Measurements from ENCODE around the gene PDZRN4. TPM values are rescaled to one million over a fixed set of nuclear protein-coding genes. Genes with fewer than 3 reads are reported as not detected.
"Not testable (repeated sequence)": the region's sequence is repeated elsewhere in the genome, so short reads cannot be mapped to it uniquely, and the experiment has no call there.

The PDZRN4 gene
- not detected for total RNA-seq

- H3K4me3 Mint-ChIP-seq = no peak within 1 kb of the TSS
- no peak for ATAC-seq (ENCODE audit: low read depth)
- DNase-seq = no peak
- H3K36me3 Mint-ChIP-seq = peaks cover 1% of the 10 kb centered on the region
- POLR2A ChIA-PET = no interaction called here
- H3K4me1 Mint-ChIP-seq = peaks cover 2% of the 10 kb centered on the region
- peaks cover 37% of the 10 kb centered on the region for H3K27me3 Mint-ChIP-seq
- H3K27ac Mint-ChIP-seq = no peak within 1 kb of the TSS
- H3K9me3 Mint-ChIP-seq = no peaks in the 10 kb centered on the region
These were observed at the start of gene PDZRN4 for GRCh38 chr12:41188058-41188840. Gene PDZRN4 (plus strand): TSS chr12:41188320.

- DNase-seq (no peak), ATAC-seq (ENCODE audit: low read depth) (no peak)
- Mint-ChIP-seq H3K9me3 (peaks cover 2% of the 10 kb centered on the region), H3K4me3 (no peak overlapping the region), H3K4me1 (no peaks in the 10 kb centered on the region), H3K36me3 (no peaks in the 10 kb centered on the region), H3K27ac (no peak overlapping the region), H3K27me3 (no peaks in the 10 kb centered on the region)
- POLR2A ChIA-PET = no interaction called here
These were observed 48.0 kb upstream of the PDZRN4 start for GRCh38 chr12:41140117-41140516.

GRCh38 chr12:41141104-41141503, 47.0 kb upstream of the PDZRN4 start:
- Mint-ChIP-seq H3K4me1 (no peaks in the 10 kb centered on the region), H3K27me3 (no peaks in the 10 kb centered on the region), H3K4me3 (no peak overlapping the region), H3K27ac (no peak overlapping the region), H3K36me3 (no peaks in the 10 kb centered on the region), H3K9me3 (peaks cover 2% of the 10 kb centered on the region)
- POLR2A ChIA-PET = no interaction called here
- DNase-seq (no peak), ATAC-seq (ENCODE audit: low read depth) (no peak)

GRCh38 chr12:41142376-41142775, 45.7 kb upstream of the PDZRN4 start:
- no peak for DNase-seq
- POLR2A ChIA-PET = no interaction called here
- no peaks in the 10 kb centered on the region for H3K4me1 Mint-ChIP-seq
- H3K27me3 Mint-ChIP-seq = no peaks in the 10 kb centered on the region
- ATAC-seq (ENCODE audit: low read depth) = no peak
- H3K4me3 Mint-ChIP-seq = no peak overlapping the region
- H3K36me3 Mint-ChIP-seq = no peaks in the 10 kb centered on the region
- peaks cover 2% of the 10 kb centered on the region for H3K9me3 Mint-ChIP-seq
- no peak overlapping the region for H3K27ac Mint-ChIP-seq

GRCh38 chr12:41151793-41152192, 36.3 kb upstream of the PDZRN4 start:
- no peak overlapping the region for H3K27ac Mint-ChIP-seq
- no peak overlapping the region for H3K4me3 Mint-ChIP-seq
- H3K36me3 Mint-ChIP-seq = no peaks in the 10 kb centered on the region
- H3K4me1 Mint-ChIP-seq = no peaks in the 10 kb centered on the region
- no peaks in the 10 kb centered on the region for H3K9me3 Mint-ChIP-seq
- DNase-seq = no peak
- no peak for ATAC-seq (ENCODE audit: low read depth)
- POLR2A ChIA-PET = no interaction called here
- no peaks in the 10 kb centered on the region for H3K27me3 Mint-ChIP-seq

GRCh38 chr12:41162461-41162860, 25.7 kb upstream of the PDZRN4 start:
- H3K9me3 Mint-ChIP-seq = peaks cover 2% of the 10 kb centered on the region
- ATAC-seq (ENCODE audit: low read depth) (no peak), DNase-seq (no peak)
- no peak overlapping the region for H3K27ac Mint-ChIP-seq
- no peaks in the 10 kb centered on the region for H3K36me3 Mint-ChIP-seq
- POLR2A ChIA-PET = no interaction called here
- no peaks in the 10 kb centered on the region for H3K4me1 Mint-ChIP-seq
- H3K4me3 Mint-ChIP-seq = no peak overlapping the region
- no peaks in the 10 kb centered on the region for H3K27me3 Mint-ChIP-seq

GRCh38 chr12:41167701-41168100, 20.4 kb upstream of the PDZRN4 start:
- ATAC-seq (ENCODE audit: low read depth) (no peak), DNase-seq (no peak)
- Mint-ChIP-seq H3K27ac (no peak overlapping the region), H3K36me3 (no peaks in the 10 kb centered on the region), H3K9me3 (peaks cover 2% of the 10 kb centered on the region), H3K4me3 (no peak overlapping the region), H3K4me1 (no peaks in the 10 kb centered on the region), H3K27me3 (no peaks in the 10 kb centered on the region)
- POLR2A ChIA-PET = no interaction called here

- ATAC-seq (ENCODE audit: low read depth) (no peak), DNase-seq (no peak)
- no peaks in the 10 kb centered on the region for H3K36me3 Mint-ChIP-seq
- no peaks in the 10 kb centered on the region for H3K4me1 Mint-ChIP-seq
- no peak overlapping the region for H3K4me3 Mint-ChIP-seq
- H3K27me3 Mint-ChIP-seq = no peaks in the 10 kb centered on the region
- no peaks in the 10 kb centered on the region for H3K9me3 Mint-ChIP-seq
- no peak overlapping the region for H3K27ac Mint-ChIP-seq
- POLR2A ChIA-PET = no interaction called here
These were observed 13.5 kb upstream of the PDZRN4 start for GRCh38 chr12:41174602-41175001.

- ATAC-seq (ENCODE audit: low read depth); POLR2A ChIA-PET; H3K27me3 Mint-ChIP-seq; DNase-seq; H3K4me3 Mint-ChIP-seq; H3K27ac Mint-ChIP-seq; H3K4me1 Mint-ChIP-seq; H3K36me3 Mint-ChIP-seq; H3K9me3 Mint-ChIP-seq: not testable (repeated sequence)
These were observed 8.6 kb upstream of the PDZRN4 start for GRCh38 chr12:41179507-41179906.

GRCh38 chr12:41184864-41185263, 3.3 kb upstream of the PDZRN4 start:
- peaks cover 3% of the 10 kb centered on the region for H3K9me3 Mint-ChIP-seq
- H3K27me3 Mint-ChIP-seq = peaks cover 27% of the 10 kb centered on the region
- POLR2A ChIA-PET = no interaction called here
- no peak for ATAC-seq (ENCODE audit: low read depth)
- no peak overlapping the region for H3K27ac Mint-ChIP-seq
- DNase-seq = no peak
- no peak overlapping the region for H3K4me3 Mint-ChIP-seq
- peaks cover 1% of the 10 kb centered on the region for H3K36me3 Mint-ChIP-seq
- H3K4me1 Mint-ChIP-seq = peaks cover 2% of the 10 kb centered on the region

GRCh38 chr12:41186026-41186425, 2.1 kb upstream of the PDZRN4 start:
- peaks cover 1% of the 10 kb centered on the region for H3K36me3 Mint-ChIP-seq
- H3K27ac Mint-ChIP-seq = no peak overlapping the region
- peaks cover 2% of the 10 kb centered on the region for H3K4me1 Mint-ChIP-seq
- H3K9me3 Mint-ChIP-seq = peaks cover 3% of the 10 kb centered on the region
- H3K4me3 Mint-ChIP-seq = no peak overlapping the region
- no peak for ATAC-seq (ENCODE audit: low read depth)
- no peak for DNase-seq
- POLR2A ChIA-PET = no interaction called here
- peaks cover 35% of the 10 kb centered on the region for H3K27me3 Mint-ChIP-seq

GRCh38 chr12:41188841-41189394, 798 bp downstream of the PDZRN4 start:
- DNase-seq (no peak), ATAC-seq (ENCODE audit: low read depth) (no peak)
- Mint-ChIP-seq H3K27ac (no peak overlapping the region), H3K4me3 (no peak overlapping the region), H3K4me1 (peaks cover 2% of the 10 kb centered on the region), H3K27me3 (peaks cover 37% of the 10 kb centered on the region), H3K36me3 (peaks cover 1% of the 10 kb centered on the region), H3K9me3 (no peaks in the 10 kb centered on the region)
- POLR2A ChIA-PET = no interaction called here

- POLR2A ChIA-PET = no interaction called here
- DNase-seq (no peak), ATAC-seq (ENCODE audit: low read depth) (no peak)
- peaks cover 37% of the 10 kb centered on the region for H3K27me3 Mint-ChIP-seq
- H3K36me3 Mint-ChIP-seq = peaks cover 1% of the 10 kb centered on the region
- H3K4me3 Mint-ChIP-seq = no peak overlapping the region
- H3K9me3 Mint-ChIP-seq = no peaks in the 10 kb centered on the region
- H3K27ac Mint-ChIP-seq = peak overlapping the region; percentile 67
- peaks cover 2% of the 10 kb centered on the region for H3K4me1 Mint-ChIP-seq
These were observed 1.5 kb downstream of the PDZRN4 start for GRCh38 chr12:41189395-41190251.

- DNase-seq = no peak
- H3K27ac Mint-ChIP-seq = no peak overlapping the region
- H3K4me3 Mint-ChIP-seq = no peak overlapping the region
- peaks cover 2% of the 10 kb centered on the region for H3K4me1 Mint-ChIP-seq
- no peaks in the 10 kb centered on the region for H3K9me3 Mint-ChIP-seq
- ATAC-seq (ENCODE audit: low read depth) = no peak
- H3K36me3 Mint-ChIP-seq = peaks cover 1% of the 10 kb centered on the region
- POLR2A ChIA-PET = no interaction called here
- peaks cover 38% of the 10 kb centered on the region for H3K27me3 Mint-ChIP-seq
These were observed 2.2 kb downstream of the PDZRN4 start for GRCh38 chr12:41190338-41190737.
